GM12801 (cell line): ENCODE data around the gene FHOD3.

ENCODE experiments used
- CTCF ChIP-seq: IDR thresholded peaks from one replicate; pipeline ENCODE4 v1.5.1; 2011; ENCODE audit warnings: control low read depth; ENCODE audit not compliant: insufficient read length; ENCODE audit errors: extremely low read depth

Gene FHOD3

GRCh38 chr18:36572135-36572856 lies 274.8 kb downstream of the FHOD3 start:
- no peak for TF ChIP-seq CTCF

DNA sequence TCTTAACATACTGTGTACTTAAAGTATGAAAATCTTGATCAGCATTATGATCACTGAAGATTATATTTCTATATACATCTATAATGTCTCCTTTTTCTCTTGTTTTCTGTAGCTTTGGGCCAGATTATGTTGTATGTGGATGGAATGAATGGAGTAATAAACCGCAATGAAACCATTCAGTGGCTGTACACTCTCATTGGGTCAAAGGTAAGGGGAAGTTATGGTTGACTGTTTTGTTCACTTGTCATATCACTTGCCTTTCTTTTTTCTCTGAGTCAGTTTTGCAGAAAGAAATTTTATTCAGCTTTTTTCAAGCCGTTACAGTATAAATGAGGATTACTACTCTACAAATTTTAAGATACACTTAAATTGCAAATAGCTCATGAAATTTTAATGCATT lies 278.8 kb downstream of the FHOD3 start:
- TF ChIP-seq CTCF = no peak

GRCh38 chr18:36578871-36579710 lies 281.6 kb downstream of the FHOD3 start:
- no peak for TF ChIP-seq CTCF

DNA sequence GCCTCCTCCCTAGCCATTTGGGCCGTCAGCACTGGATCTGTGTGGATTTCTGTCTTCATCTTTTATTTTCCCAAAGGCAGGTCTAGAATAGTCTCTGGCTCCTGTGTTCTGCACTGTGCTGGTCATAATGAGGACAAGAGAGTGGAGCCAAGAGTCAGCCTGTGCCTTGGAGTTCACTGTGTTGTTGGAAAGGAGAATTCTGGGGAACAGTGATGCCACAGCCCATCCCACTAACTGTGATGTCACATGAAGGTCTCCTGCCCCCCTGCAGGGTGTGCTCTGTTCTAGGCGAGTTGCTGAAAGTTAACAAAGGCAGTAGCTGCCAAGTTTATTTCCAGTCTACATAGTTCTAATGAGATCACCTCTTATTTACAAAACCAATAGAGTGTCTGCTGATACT lies 282.8 kb downstream of the FHOD3 start:
- no peak for TF ChIP-seq CTCF

DNA sequence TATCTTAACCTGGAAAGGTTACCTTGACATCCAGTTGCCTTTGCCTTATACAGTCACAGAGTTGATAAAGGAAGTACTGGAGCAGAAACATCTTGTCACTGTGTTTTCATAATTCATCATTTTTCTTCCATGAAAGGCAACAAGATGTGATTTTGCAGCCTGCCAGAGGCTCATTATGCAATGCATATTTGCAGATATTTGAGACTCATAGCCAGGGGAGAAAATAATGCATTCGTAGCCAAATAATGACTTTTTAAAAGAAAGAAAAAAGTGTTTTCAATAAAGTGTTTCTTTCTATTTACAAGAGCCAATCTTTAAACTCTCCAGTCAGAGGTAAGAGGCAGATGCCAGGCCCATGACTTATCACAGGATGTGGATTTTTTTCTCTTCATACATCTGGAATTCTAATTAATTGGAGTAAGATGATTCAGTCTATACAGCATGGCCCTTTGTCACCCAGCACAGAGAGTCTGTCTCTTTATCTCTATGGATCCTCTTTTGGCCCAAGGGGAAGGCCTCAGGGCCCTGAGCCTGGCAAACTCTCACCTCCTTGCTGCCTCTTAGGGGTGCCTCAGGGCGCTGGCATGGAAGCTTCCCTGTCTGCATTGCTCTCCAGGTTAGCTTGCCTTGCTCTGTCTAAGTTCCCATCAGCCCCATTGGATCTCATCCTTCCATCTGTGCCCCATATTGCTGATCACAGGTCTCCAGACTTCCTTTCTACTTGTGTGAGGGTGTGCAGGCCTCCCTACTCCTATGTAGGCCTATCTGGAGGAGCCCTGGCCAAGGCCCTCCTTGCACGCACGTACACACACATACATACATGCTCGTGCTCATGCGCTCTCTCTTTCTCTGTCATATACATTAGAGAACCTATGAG lies 283.6 kb downstream of the FHOD3 start:
- no peak for TF ChIP-seq CTCF

- no peak for TF ChIP-seq CTCF
Measured at GRCh38 chr18:36582988-36583745, 285.7 kb downstream of the FHOD3 start.
